EL (cell line): ENCODE results near the gene IBSP.

Experiments
- DNase-seq: peaks from one replicate; pipeline ENCODE4 v3.0.0-alpha.2; 2016

IBSP gene

GRCh38 chr4:87799301-87800113 is at the start of gene IBSP:
Gene IBSP (plus strand): TSS chr4:87799554. CDS start chr4:87802362, 2,808 bp downstream.
- no peak for DNase-seq

- no peak for DNase-seq
Measured at GRCh38 chr4:87749883-87750282, 49.5 kb upstream of the IBSP start.

- DNase-seq, result no peak
Measured at GRCh38 chr4:87758270-87758669, 41.1 kb upstream of the IBSP start.

- DNase-seq, result no peak
Measured at GRCh38 chr4:87762311-87762710, 37.0 kb upstream of the IBSP start.

GRCh38 chr4:87781569-87781968 is 17.8 kb upstream of the IBSP start:
- DNase-seq, result no peak

- no peak for DNase-seq
Measured at GRCh38 chr4:87783781-87784180, 15.6 kb upstream of the IBSP start.

- DNase-seq, result no peak
Measured at GRCh38 chr4:87785731-87786509, 13.4 kb upstream of the IBSP start.

GRCh38 chr4:87802858-87803257 is 3.5 kb downstream of the IBSP start:
- DNase-seq, result no peak

GRCh38 chr4:87803421-87803820 is 4.1 kb downstream of the IBSP start:
- no peak for DNase-seq

GRCh38 chr4:87804871-87805270 is 5.5 kb downstream of the IBSP start:
- no peak for DNase-seq

GRCh38 chr4:87805971-87806370 is 6.6 kb downstream of the IBSP start:
- peak; percentile 79 for DNase-seq

GRCh38 chr4:87806520-87806919 is 7.2 kb downstream of the IBSP start:
- peak; percentile 76 for DNase-seq

GRCh38 chr4:87807402-87807801 is 8.0 kb downstream of the IBSP start:
- peak; percentile 22 for DNase-seq

GRCh38 chr4:87811977-87812376 is 12.6 kb downstream of the IBSP start:
- DNase-seq, result no peak

GRCh38 chr4:87819281-87819919 is 20.0 kb downstream of the IBSP start:
- DNase-seq, result peak; percentile 94

GRCh38 chr4:87823200-87823599 is 23.8 kb downstream of the IBSP start:
- no peak for DNase-seq

- DNase-seq, result no peak
Measured at GRCh38 chr4:87823724-87824123, 24.4 kb downstream of the IBSP start.

- DNase-seq, result no peak
Measured at GRCh38 chr4:87824352-87824751, 25.0 kb downstream of the IBSP start.

GRCh38 chr4:87832669-87833068 is 33.3 kb downstream of the IBSP start, which contains the start of gene MEPE:
Gene MEPE (plus strand): TSS chr4:87832969. CDS start chr4:87834715, 1,746 bp downstream.
- no peak for DNase-seq

- no peak for DNase-seq
Measured at GRCh38 chr4:87834401-87834800, 35.0 kb downstream of the IBSP start.

GRCh38 chr4:87835197-87835596 is 35.8 kb downstream of the IBSP start:
- DNase-seq, result no peak

GRCh38 chr4:87835743-87836142 is 36.4 kb downstream of the IBSP start:
- no peak for DNase-seq

GRCh38 chr4:87838205-87838604 is 38.9 kb downstream of the IBSP start:
- DNase-seq, result no peak
